Measurements from ENCODE around the gene UBFD1.
"Not testable (repeated sequence)": the region's sequence is repeated elsewhere in the genome, so short reads cannot be mapped to it uniquely, and the experiment has no call there.

Gene UBFD1

GRCh38 chr16:23566724-23567123, 9.2 kb downstream of the UBFD1 start:
- DNase-seq (ENCODE audit: low read depth, low spot score) = no peak

- no peak for DNase-seq (ENCODE audit: low read depth, low spot score)
Observed at GRCh38 chr16:23567602-23568001, 10.1 kb downstream of the UBFD1 start.

GRCh38 chr16:23570992-23571632, 13.6 kb downstream of the UBFD1 start:
- DNase-seq (ENCODE audit: low read depth, low spot score) = no peak

- DNase-seq (ENCODE audit: low read depth, low spot score) = no peak
Observed at GRCh38 chr16:23571895-23572294, 14.4 kb downstream of the UBFD1 start.

GRCh38 chr16:23572394-23572793, 14.9 kb downstream of the UBFD1 start:
- no peak for DNase-seq (ENCODE audit: low read depth, low spot score)

GRCh38 chr16:23573817-23574216, 16.3 kb downstream of the UBFD1 start:
- DNase-seq (ENCODE audit: low read depth, low spot score) = no peak

GRCh38 chr16:23575834-23576233, 18.3 kb downstream of the UBFD1 start:
- no peak for DNase-seq (ENCODE audit: low read depth, low spot score)

- DNase-seq (ENCODE audit: low read depth, low spot score) = no peak
Observed at GRCh38 chr16:23577493-23577892, 20.0 kb downstream of the UBFD1 start.

- DNase-seq (ENCODE audit: low read depth, low spot score) = no peak
Observed at GRCh38 chr16:23578101-23578830, 20.7 kb downstream of the UBFD1 start.

- DNase-seq (ENCODE audit: low read depth, low spot score) = no peak
Observed at GRCh38 chr16:23579371-23579770, 21.8 kb downstream of the UBFD1 start.

GRCh38 chr16:23580391-23580790, 22.9 kb downstream of the UBFD1 start:
- DNase-seq (ENCODE audit: low read depth, low spot score) = no peak

- no peak for DNase-seq (ENCODE audit: low read depth, low spot score)
Observed at GRCh38 chr16:23581764-23582163, 24.2 kb downstream of the UBFD1 start.

GRCh38 chr16:23583271-23583670, 25.7 kb downstream of the UBFD1 start:
- DNase-seq (ENCODE audit: low read depth, low spot score) = not testable (repeated sequence)

- no peak for DNase-seq (ENCODE audit: low read depth, low spot score)
Observed at GRCh38 chr16:23584186-23585076, 26.9 kb downstream of the UBFD1 start.

GRCh38 chr16:23587726-23588125, 30.2 kb downstream of the UBFD1 start:
- no peak for DNase-seq (ENCODE audit: low read depth, low spot score)

- no peak for DNase-seq (ENCODE audit: low read depth, low spot score)
Observed at GRCh38 chr16:23590181-23590580, 32.7 kb downstream of the UBFD1 start.

GRCh38 chr16:23594186-23594585, 36.7 kb downstream of the UBFD1 start:
- DNase-seq (ENCODE audit: low read depth, low spot score) = no peak

GRCh38 chr16:23595246-23595950, 37.9 kb downstream of the UBFD1 start:
- no peak for DNase-seq (ENCODE audit: low read depth, low spot score)

- DNase-seq (ENCODE audit: low read depth, low spot score) = peak; percentile 42
Observed at GRCh38 chr16:23595951-23596720, 38.6 kb downstream of the UBFD1 start, which contains the start of gene NDUFAB1. NDUFAB1 (minus strand) TSS chr16:23596316; CDS start chr16:23596290, 26 bp downstream.

- no peak for DNase-seq (ENCODE audit: low read depth, low spot score)
Observed at GRCh38 chr16:23597003-23597756, 39.7 kb downstream of the UBFD1 start.
